Endothelial cell of umbilical vein (primary cell): ENCODE measurements around the gene PTGIR. TPM values are rescaled to one million over a fixed set of nuclear protein-coding genes. Genes with fewer than 3 reads are reported as not detected.

Source experiments
- BruUV-seq: library from RNA; stranded (reverse); fragments of 400-500 nt; replicated peaks from 2 replicates; lab custom pipeline; 2021; lab: Mats Ljungman, UMichigan
- CTCF ChIA-PET: fragments of 300-600, 350-600 bp; sonication (Branson Sonifier 250); formaldehyde crosslinking; loops from one replicate; lab custom pipeline; 2021; ENCODE audit warnings: antibody characterized with exemption, inconsistent platforms; lab: Charles Lee
- POLR2A ChIA-PET: fragments of 300-600, 350-600 bp; sonication (Branson Sonifier 250); formaldehyde crosslinking; loops from one replicate; lab custom pipeline; 2021; ENCODE audit warnings: antibody characterized with exemption, inconsistent platforms; lab: Charles Lee
- DNase-seq: peaks from one replicate; pipeline ENCODE4 v3.0.0-alpha.2; 2011; ENCODE audit warnings: low read depth, low spot score
- FAIRE-seq: peaks from 2 replicates; lab custom pipeline; 2011; peaks lifted over from hg19 to GRCh38; lab: Jason Lieb, UNC
- H2AFZ ChIP-seq: 2 replicates; pipeline ENCODE4 v1.6.0; 2012; ENCODE audit warnings: low read depth, low read length, control low read depth, inconsistent platforms
- H3K27ac ChIP-seq: 2 replicates; pipeline ENCODE4 v1.5.1; 2011; ENCODE audit warnings: low read depth, mild to moderate bottlenecking, control low read depth, low read length, moderate library complexity; ENCODE audit not compliant: insufficient read depth
- H3K27me3 ChIP-seq, 2 experiments: 2 replicates each; pipeline versions ENCODE4 v1.6.0 to v1.6.1; 2011; ENCODE audit warnings: low read length in 2 of 2, mixed read lengths in 1 of 2; ENCODE audit not compliant: control insufficient read depth in 2 of 2, insufficient read depth in 2 of 2
- H3K36me3 ChIP-seq, 2 experiments: 2 replicates in 1 of 2; 3 replicates in 1 of 2; pipeline ENCODE4 v1.5.1; 2011; ENCODE audit warnings: low read length in 2 of 2, mild to moderate bottlenecking in 1 of 2, moderate library complexity in 1 of 2; ENCODE audit not compliant: control insufficient read depth in 2 of 2, insufficient read depth in 2 of 2; ENCODE audit errors: extremely low read depth in 1 of 2
- H3K4me1 ChIP-seq: 3 replicates; pipeline ENCODE4 v1.5.1; 2011; ENCODE audit warnings: mild to moderate bottlenecking, low read length; ENCODE audit not compliant: control insufficient read depth, insufficient read depth; ENCODE audit errors: extremely low read depth
- H3K4me2 ChIP-seq: 2 replicates; pipeline ENCODE4 v1.6.1; 2011; ENCODE audit warnings: low read length, control low read depth, mixed read lengths; ENCODE audit not compliant: insufficient read depth
- H3K4me3 ChIP-seq, 3 experiments: fragments of 200-600 bp in 1 of 3; sonication (generic), shearing (Covaris generic) in 1 of 3; replicated peaks in 1 of 3; 2 replicates each; pipeline ENCODE4 v1.5.1; 2011 to 2016; ENCODE audit warnings: control low read depth in 3 of 3, low read length in 3 of 3, mild to moderate bottlenecking in 2 of 3, inconsistent platforms in 1 of 3, low read depth in 1 of 3, moderate library complexity in 1 of 3; ENCODE audit not compliant: insufficient read depth in 1 of 3
- H3K79me2 ChIP-seq: 2 replicates; pipeline ENCODE4 v1.6.0; 2012; ENCODE audit warnings: low read length, inconsistent platforms; ENCODE audit not compliant: control insufficient read depth, insufficient read depth
- H3K9ac ChIP-seq: replicated peaks from 2 replicates; pipeline ENCODE3; 2011; ENCODE audit warnings: low read length, control low read depth; ENCODE audit not compliant: insufficient read depth; ENCODE audit errors: extremely low read depth
- H3K9me1 ChIP-seq: replicated peaks from 3 replicates; pipeline ENCODE4 v1.6.0; 2011; ENCODE audit warnings: mild to moderate bottlenecking, low read length; ENCODE audit not compliant: control insufficient read depth, insufficient read depth; ENCODE audit errors: extremely low read depth
- H3K9me3 ChIP-seq: replicated peaks from 2 replicates; pipeline ENCODE4 v1.5.1; 2012; ENCODE audit warnings: low read length, inconsistent platforms; ENCODE audit not compliant: control insufficient read depth, insufficient read depth
- H4K20me1 ChIP-seq: replicated peaks from 2 replicates; pipeline ENCODE3; 2011; ENCODE audit warnings: mild to moderate bottlenecking, low read length; ENCODE audit not compliant: control insufficient read depth, insufficient read depth; ENCODE audit errors: extremely low read depth
- MAX ChIP-seq: IDR thresholded peaks from 2 replicates; pipeline ENCODE4 v1.6.1; 2011; ENCODE audit not compliant: insufficient read depth, insufficient read length
- POLR2AphosphoS5 ChIP-seq: IDR thresholded peaks from 2 replicates; pipeline ENCODE4 v1.6.1; 2012; ENCODE audit warnings: low read depth, mild to moderate bottlenecking, control low read depth, low read length, moderate library complexity; ENCODE audit not compliant: insufficient read depth
- dilution Hi-C: fragments of 300-500 bp; cut with MboI; formaldehyde crosslinking; loops from one replicate; pipeline ENCODE4 v1.15.0; 2019; ENCODE audit warnings: low sequenced_read_pairs; ENCODE audit not compliant: extremely low pct_ligation_motif_present
- intact Hi-C: fragments of 100-400 bp; cut with micrococcal nuclease; formaldehyde crosslinking; loops from one replicate; pipeline ENCODE4 v1.10.0; 2022
- polyA plus RNA-seq, 4 experiments: library from polyadenylated mRNA; depleted of rRNA in 3 of 4; stranded (reverse) in 3 of 4; unstranded in 1 of 4; fragments of >200 nt; gene quantifications; 2 replicates each; pipeline versions ENCODE4 v1.2.1 to v1.2.3, GENCODE V29; 2011 to 2012; ENCODE audit warnings: missing spikeins in 1 of 4
- total RNA-seq: library from RNA; stranded (reverse); gene quantifications from 2 replicates; pipeline ENCODE4 v1.2.3, GENCODE V29; 2021
- TF ChIP-seq, protein P1 (sequence below), 2 donors: IDR thresholded peaks; 1 replicate in 1 of 2; 2 replicates in 1 of 2; pipeline ENCODE4 v1.5.1; 2011; ENCODE audit warnings: low read length in 2 of 2, mild to moderate bottlenecking in 2 of 2, moderate library complexity in 2 of 2, control low read depth in 1 of 2, inconsistent platforms in 1 of 2, low read depth in 1 of 2; ENCODE audit not compliant: insufficient read depth in 1 of 2; ENCODE audit errors: extremely low read depth in 1 of 2

PTGIR gene
- total and polyA plus RNA-seq, 2 donors (not counting 3 experiments of a cell fraction or from before 2014, with no cell fraction given), result 0.55 to 2.7 TPM

GRCh38 chr19:46611776-46612175, 13.1 kb downstream of the PTGIR start:
- dilution Hi-C loops, result no loop called here
- no peak overlapping the region for H3K4me3 ChIP-seq
- H3K27me3 ChIP-seq, result no peaks in the 10 kb centered on the region
- ChIA-PET CTCF (interaction anchor here (0.9 to 13.9 kb wide), 7 partner anchors 11 to 155 kb away, joined by 3 to 422 read pairs (median 4); partner anchors contain the start of genes CALM3 and DACT3), POLR2A (interaction anchor here (0.5 kb wide), 1 partner anchor 31 kb away, joined by 6 read pairs; no protein-coding TSS in a partner anchor)
- H2AFZ ChIP-seq, result no peak overlapping the region
- H3K36me3 ChIP-seq, result peaks cover 13 to 36% of the 10 kb centered on the region in 2 experiments
- no peaks in the 10 kb centered on the region for H3K9me1 ChIP-seq
- H4K20me1 ChIP-seq, result no peaks in the 10 kb centered on the region
- no peak overlapping the region for H3K4me2 ChIP-seq
- no peak for FAIRE-seq
- H3K9ac ChIP-seq, result no peak overlapping the region
- H3K4me1 ChIP-seq, result peaks cover 4% of the 10 kb centered on the region
- H3K79me2 ChIP-seq, result peaks cover under 1% of the 10 kb centered on the region
- intact Hi-C loops, result no loop called here
- H3K27ac ChIP-seq, result no peak overlapping the region
- TF ChIP-seq, protein P1, sequence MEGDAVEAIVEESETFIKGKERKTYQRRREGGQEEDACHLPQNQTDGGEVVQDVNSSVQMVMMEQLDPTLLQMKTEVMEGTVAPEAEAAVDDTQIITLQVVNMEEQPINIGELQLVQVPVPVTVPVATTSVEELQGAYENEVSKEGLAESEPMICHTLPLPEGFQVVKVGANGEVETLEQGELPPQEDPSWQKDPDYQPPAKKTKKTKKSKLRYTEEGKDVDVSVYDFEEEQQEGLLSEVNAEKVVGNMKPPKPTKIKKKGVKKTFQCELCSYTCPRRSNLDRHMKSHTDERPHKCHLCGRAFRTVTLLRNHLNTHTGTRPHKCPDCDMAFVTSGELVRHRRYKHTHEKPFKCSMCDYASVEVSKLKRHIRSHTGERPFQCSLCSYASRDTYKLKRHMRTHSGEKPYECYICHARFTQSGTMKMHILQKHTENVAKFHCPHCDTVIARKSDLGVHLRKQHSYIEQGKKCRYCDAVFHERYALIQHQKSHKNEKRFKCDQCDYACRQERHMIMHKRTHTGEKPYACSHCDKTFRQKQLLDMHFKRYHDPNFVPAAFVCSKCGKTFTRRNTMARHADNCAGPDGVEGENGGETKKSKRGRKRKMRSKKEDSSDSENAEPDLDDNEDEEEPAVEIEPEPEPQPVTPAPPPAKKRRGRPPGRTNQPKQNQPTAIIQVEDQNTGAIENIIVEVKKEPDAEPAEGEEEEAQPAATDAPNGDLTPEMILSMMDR (IDR thresholded peaks at IDR 0.05; ENCODE audit: extremely low read depth in 1 of 2, insufficient read depth in 1 of 2, low read depth in 1 of 2, low read length in 2 of 2), result no peak
- TF ChIP-seq MAX (no peak), POLR2AphosphoS5 (peak; percentile 8)
- no peaks in the 10 kb centered on the region for H3K9me3 ChIP-seq
- no peak for DNase-seq
- BruUV-seq, result no TSS peak
